Measurements from ENCODE around the gene PLA2G4B. TPM values are rescaled to one million over a fixed set of nuclear protein-coding genes. Genes with fewer than 3 reads are reported as not detected.
A peak's percentile ranks its signal among the peaks of the same experiment; 100 is the strongest.

PLA2G4B gene
- total RNA-seq, 1 experiment from 2014 or later: 11.0 TPM

GRCh38 chr15:41799488-41799805 is 39.2 kb upstream of the PLA2G4B start (continued):
- TF ChIP-seq ZNF512 (CRISPR knock-in tag; IDR thresholded peaks at IDR 0.05; ENCODE audit: borderline replicate concordance) (no peak), ESRRA (CRISPR knock-in tag; IDR thresholded peaks at IDR 0.05; ENCODE audit: borderline replicate concordance) (no peak), CBFB (CRISPR knock-in tag; IDR thresholded peaks at IDR 0.05; ENCODE audit: low read depth) (no peak)
- TF ChIP-seq, protein P1, sequence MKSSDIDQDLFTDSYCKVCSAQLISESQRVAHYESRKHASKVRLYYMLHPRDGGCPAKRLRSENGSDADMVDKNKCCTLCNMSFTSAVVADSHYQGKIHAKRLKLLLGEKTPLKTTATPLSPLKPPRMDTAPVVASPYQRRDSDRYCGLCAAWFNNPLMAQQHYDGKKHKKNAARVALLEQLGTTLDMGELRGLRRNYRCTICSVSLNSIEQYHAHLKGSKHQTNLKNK (CRISPR knock-in tag; IDR thresholded peaks at IDR 0.05): no peak

DNA sequence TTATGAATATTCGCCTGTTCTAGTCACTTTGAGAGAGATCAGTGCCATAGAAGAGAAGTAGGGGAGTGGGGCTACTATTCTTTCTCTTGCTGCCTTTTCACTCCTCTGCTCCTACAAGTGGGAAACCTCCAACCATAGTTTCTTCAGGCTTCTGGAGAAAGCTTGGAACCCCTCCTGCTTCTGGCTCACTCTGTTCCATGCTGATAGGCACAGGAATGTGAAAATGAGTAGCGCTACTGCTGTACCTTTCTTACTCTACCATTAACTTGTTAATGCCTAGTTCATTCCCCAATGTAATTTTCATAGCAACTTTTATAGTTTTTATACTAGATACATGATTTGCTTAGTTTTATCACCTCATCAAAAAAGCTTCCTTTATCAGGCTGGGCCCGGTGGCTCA is 37.5 kb upstream of the PLA2G4B start:
- DNase-seq (ENCODE audit: low spot score) (no peak), ATAC-seq (no peak)
- Mint-ChIP-seq H3K4me1 (0 out of 2 replicates have a peak, but pooled peaks cover under 1% of the 10 kb centered on the region), H3K27ac (no peak overlapping the region), H3K4me3 (no peak overlapping the region), H3K36me3 (no peaks in the 10 kb centered on the region), H3K9me3 (no peaks in the 10 kb centered on the region), H3K27me3 (ENCODE audit: low read depth) (no peaks in the 10 kb centered on the region)
- TF ChIP-seq, protein P2, sequence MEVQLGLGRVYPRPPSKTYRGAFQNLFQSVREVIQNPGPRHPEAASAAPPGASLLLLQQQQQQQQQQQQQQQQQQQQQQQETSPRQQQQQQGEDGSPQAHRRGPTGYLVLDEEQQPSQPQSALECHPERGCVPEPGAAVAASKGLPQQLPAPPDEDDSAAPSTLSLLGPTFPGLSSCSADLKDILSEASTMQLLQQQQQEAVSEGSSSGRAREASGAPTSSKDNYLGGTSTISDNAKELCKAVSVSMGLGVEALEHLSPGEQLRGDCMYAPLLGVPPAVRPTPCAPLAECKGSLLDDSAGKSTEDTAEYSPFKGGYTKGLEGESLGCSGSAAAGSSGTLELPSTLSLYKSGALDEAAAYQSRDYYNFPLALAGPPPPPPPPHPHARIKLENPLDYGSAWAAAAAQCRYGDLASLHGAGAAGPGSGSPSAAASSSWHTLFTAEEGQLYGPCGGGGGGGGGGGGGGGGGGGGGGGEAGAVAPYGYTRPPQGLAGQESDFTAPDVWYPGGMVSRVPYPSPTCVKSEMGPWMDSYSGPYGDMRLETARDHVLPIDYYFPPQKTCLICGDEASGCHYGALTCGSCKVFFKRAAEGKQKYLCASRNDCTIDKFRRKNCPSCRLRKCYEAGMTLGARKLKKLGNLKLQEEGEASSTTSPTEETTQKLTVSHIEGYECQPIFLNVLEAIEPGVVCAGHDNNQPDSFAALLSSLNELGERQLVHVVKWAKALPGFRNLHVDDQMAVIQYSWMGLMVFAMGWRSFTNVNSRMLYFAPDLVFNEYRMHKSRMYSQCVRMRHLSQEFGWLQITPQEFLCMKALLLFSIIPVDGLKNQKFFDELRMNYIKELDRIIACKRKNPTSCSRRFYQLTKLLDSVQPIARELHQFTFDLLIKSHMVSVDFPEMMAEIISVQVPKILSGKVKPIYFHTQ (CRISPR knock-in tag; IDR thresholded peaks at IDR 0.05): no peak
- POLR2A ChIA-PET: interaction anchor here (0.7 kb wide), 1 partner anchor 36 kb away, joined by 3 read pairs; no protein-coding TSS in a partner anchor
- CTCF ChIA-PET: interaction anchor here (1.4 to 7.5 kb wide), 3 partner anchors 10 to 197 kb away, joined by 3 to 83 read pairs (median 4); partner anchors contain the start of gene MAPKBP1

DNA sequence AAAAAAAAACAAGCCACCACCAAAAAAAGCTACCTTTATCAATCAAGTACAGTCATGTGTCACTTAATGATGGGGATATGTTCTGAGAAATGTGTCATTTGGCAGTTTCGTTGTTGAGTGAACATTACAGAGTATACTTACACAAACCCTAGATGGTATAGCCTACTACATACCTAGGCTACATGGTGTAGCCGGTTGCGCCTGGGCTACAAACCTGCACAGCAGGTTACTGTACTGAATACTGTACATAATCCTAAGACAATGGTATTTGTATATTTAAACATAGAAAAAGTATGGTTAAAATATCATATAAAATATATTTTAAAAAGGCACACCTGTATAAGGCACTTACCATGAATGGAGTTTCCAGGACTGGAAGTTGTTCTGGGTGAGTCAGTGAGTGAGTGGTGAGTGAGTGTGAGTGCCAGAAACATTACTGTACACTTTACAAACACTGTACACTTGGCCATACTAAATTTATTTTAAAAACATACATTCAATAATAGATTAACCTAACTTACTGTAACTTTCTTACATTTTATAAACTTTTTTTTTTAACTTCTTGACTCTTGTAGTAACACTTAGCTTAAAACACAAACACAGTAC is 36.7 kb upstream of the PLA2G4B start:
- CTCF ChIA-PET: interaction anchor here (0.6 to 7.5 kb wide), 4 partner anchors 22 to 198 kb away, joined by 3 to 83 read pairs (median 5); partner anchors contain the start of gene MAPKBP1
- H3K27ac Mint-ChIP-seq: no peak overlapping the region
- no peaks in the 10 kb centered on the region for H3K9me3 Mint-ChIP-seq
- H3K4me1 Mint-ChIP-seq: no peaks in the 10 kb centered on the region
- H3K36me3 Mint-ChIP-seq: no peaks in the 10 kb centered on the region
- POLR2A ChIA-PET: no interaction called here
- DNase-seq (ENCODE audit: low spot score) (no peak), ATAC-seq (no peak)
- H3K4me3 Mint-ChIP-seq: no peak overlapping the region
- TF ChIP-seq ZNF416 (CRISPR knock-in tag; IDR thresholded peaks at IDR 0.05): no peak
- TF ChIP-seq ZNF138 (CRISPR knock-in tag; conservative IDR thresholded peaks at IDR 0.05): no peak
- TF ChIP-seq E2F4 (CRISPR knock-in tag; IDR thresholded peaks at IDR 0.05; ENCODE audit: borderline replicate concordance, low read depth): no peak
- TF ChIP-seq, protein P3, sequence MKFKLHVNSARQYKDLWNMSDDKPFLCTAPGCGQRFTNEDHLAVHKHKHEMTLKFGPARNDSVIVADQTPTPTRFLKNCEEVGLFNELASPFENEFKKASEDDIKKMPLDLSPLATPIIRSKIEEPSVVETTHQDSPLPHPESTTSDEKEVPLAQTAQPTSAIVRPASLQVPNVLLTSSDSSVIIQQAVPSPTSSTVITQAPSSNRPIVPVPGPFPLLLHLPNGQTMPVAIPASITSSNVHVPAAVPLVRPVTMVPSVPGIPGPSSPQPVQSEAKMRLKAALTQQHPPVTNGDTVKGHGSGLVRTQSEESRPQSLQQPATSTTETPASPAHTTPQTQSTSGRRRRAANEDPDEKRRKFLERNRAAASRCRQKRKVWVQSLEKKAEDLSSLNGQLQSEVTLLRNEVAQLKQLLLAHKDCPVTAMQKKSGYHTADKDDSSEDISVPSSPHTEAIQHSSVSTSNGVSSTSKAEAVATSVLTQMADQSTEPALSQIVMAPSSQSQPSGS (CRISPR knock-in tag; IDR thresholded peaks at IDR 0.05; ENCODE audit: borderline replicate concordance, low read depth): no peak
- no peaks in the 10 kb centered on the region for H3K27me3 Mint-ChIP-seq (ENCODE audit: low read depth)

DNA sequence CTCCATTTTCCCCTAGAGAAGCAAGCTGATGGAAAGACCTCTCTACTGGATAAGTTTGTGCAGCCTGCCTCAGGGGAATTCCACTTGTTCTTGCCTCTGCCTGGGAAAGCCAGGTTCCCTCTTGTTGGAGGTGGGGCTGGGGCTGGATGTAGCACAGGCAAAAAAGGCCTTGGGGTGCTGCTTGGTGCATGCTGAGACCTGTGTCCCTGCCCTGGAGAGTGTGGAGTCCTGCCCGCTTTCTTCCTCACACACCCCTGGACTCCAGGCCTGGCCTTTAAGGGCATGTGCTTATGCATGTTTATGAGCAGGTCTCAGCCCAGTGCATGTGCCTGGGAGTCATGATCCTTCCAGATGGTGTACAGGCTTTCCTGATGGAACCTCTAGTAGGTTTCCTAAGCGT is 34.3 kb upstream of the PLA2G4B start:
- POLR2A ChIA-PET: no interaction called here
- Mint-ChIP-seq H3K27ac (0 out of 2 replicates have a peak overlapping the region, but pooled peaks have one; percentile 2), H3K4me1 (peaks cover 3% of the 10 kb centered on the region; the same call in 1 of the 2 replicates), H3K36me3 (no peaks in the 10 kb centered on the region), H3K4me3 (no peak overlapping the region), H3K27me3 (ENCODE audit: low read depth) (no peaks in the 10 kb centered on the region), H3K9me3 (no peaks in the 10 kb centered on the region)
- CTCF ChIA-PET: interaction anchor here (2.2 to 7.5 kb wide), 3 partner anchors 30 to 201 kb away, joined by 7 to 83 read pairs (median 7); partner anchors contain the start of gene MAPKBP1
- ATAC-seq (no peak), DNase-seq (ENCODE audit: low spot score) (no peak)
- TF ChIP-seq SMAD3 (CRISPR knock-in tag; IDR thresholded peaks at IDR 0.05; ENCODE audit: borderline replicate concordance) (no peak), CREB1 (CRISPR knock-in tag; IDR thresholded peaks at IDR 0.05) (no peak), TCF7 (CRISPR knock-in tag; IDR thresholded peaks at IDR 0.05; ENCODE audit: low read depth) (no peak), ERG (CRISPR knock-in tag; IDR thresholded peaks at IDR 0.05) (no peak), ZNF121 (CRISPR knock-in tag; IDR thresholded peaks at IDR 0.05) (no peak), ZBTB43 (CRISPR knock-in tag; IDR thresholded peaks at IDR 0.05) (no peak), NR3C1 (CRISPR knock-in tag; conservative IDR thresholded peaks at IDR 0.05; ENCODE audit: low read depth) (no peak)
